GM21723 (cell line): ENCODE measurements around the gene CLMN.

ENCODE experiments used
- ATAC-seq: cut with Tn5 transposase; IDR thresholded peaks from one replicate; pipeline ENCODE4 v1.9.1; 2021; ENCODE audit warnings: mild to moderate bottlenecking, moderate library complexity; ENCODE audit not compliant: unreplicated experiment

The CLMN gene

GRCh38 chr14:95265106-95266094 is 54.3 kb downstream of the CLMN start:
- peak; percentile 96 for ATAC-seq

- ATAC-seq, result no peak
These were observed 55.3 kb downstream of the CLMN start for GRCh38 chr14:95264271-95264973.

GRCh38 chr14:95263527-95264231 is 56.0 kb downstream of the CLMN start:
- ATAC-seq, result no peak

- no peak for ATAC-seq
These were observed 57.2 kb downstream of the CLMN start for GRCh38 chr14:95262511-95262891.

- ATAC-seq, result no peak
These were observed 57.8 kb downstream of the CLMN start for GRCh38 chr14:95261616-95262510.

GRCh38 chr14:95260537-95261361 is 59.0 kb downstream of the CLMN start:
- ATAC-seq, result no peak

GRCh38 chr14:95258754-95259593 is 60.7 kb downstream of the CLMN start:
- no peak for ATAC-seq

- no peak for ATAC-seq
These were observed 61.6 kb downstream of the CLMN start for GRCh38 chr14:95258156-95258555.

GRCh38 chr14:95257521-95257920 is 62.2 kb downstream of the CLMN start:
- ATAC-seq, result no peak

GRCh38 chr14:95256776-95257060 is 63.0 kb downstream of the CLMN start:
- no peak for ATAC-seq

- no peak for ATAC-seq
These were observed 63.5 kb downstream of the CLMN start for GRCh38 chr14:95256002-95256775.

- no peak for ATAC-seq
These were observed 64.2 kb downstream of the CLMN start for GRCh38 chr14:95255487-95255886.

- peak; percentile 64 for ATAC-seq
These were observed 64.7 kb downstream of the CLMN start for GRCh38 chr14:95255013-95255412.

- no peak for ATAC-seq
These were observed 65.4 kb downstream of the CLMN start for GRCh38 chr14:95254288-95254687.

- no peak for ATAC-seq
These were observed 66.6 kb downstream of the CLMN start for GRCh38 chr14:95253039-95253630.

GRCh38 chr14:95252219-95252618 is 67.5 kb downstream of the CLMN start:
- ATAC-seq, result no peak

GRCh38 chr14:95250936-95251335 is 68.8 kb downstream of the CLMN start:
- no peak for ATAC-seq
